Keratinocyte (primary cell): Measurements from ENCODE around the gene ALKAL2. TPM values are rescaled to one million over a fixed set of nuclear protein-coding genes. Genes with fewer than 3 reads are reported as not detected.

Source experiments
- DNase-seq: peaks from one replicate; pipeline ENCODE4 v3.0.0-alpha.2; 2011; ENCODE audit warnings: low read depth, missing footprints, low spot score
- FAIRE-seq: peaks from 2 replicates; lab custom pipeline; 2011; peaks lifted over from hg19 to GRCh38; lab: Jason Lieb, UNC
- H2AFZ ChIP-seq: 2 replicates; pipeline ENCODE4 v1.6.0; 2012; ENCODE audit warnings: low read length, control low read depth, inconsistent platforms; ENCODE audit not compliant: control insufficient read depth
- H3K27ac ChIP-seq: 2 replicates; pipeline ENCODE4 v1.5.1; 2011; ENCODE audit warnings: low read length; ENCODE audit not compliant: control insufficient read depth, insufficient read depth
- H3K27me3 ChIP-seq: 3 replicates; pipeline ENCODE4 v1.6.0; 2011; ENCODE audit warnings: low read length; ENCODE audit not compliant: control insufficient read depth, insufficient read depth; ENCODE audit errors: extremely low read depth
- H3K36me3 ChIP-seq, 2 experiments: 2 replicates in 1 of 2; 3 replicates in 1 of 2; pipeline ENCODE4 v1.5.1; 2011; ENCODE audit warnings: low read length in 2 of 2, mild to moderate bottlenecking in 1 of 2; ENCODE audit not compliant: control insufficient read depth in 2 of 2, insufficient read depth in 2 of 2; ENCODE audit errors: extremely low read depth in 1 of 2
- H3K4me1 ChIP-seq: 3 replicates; pipeline ENCODE4 v1.5.1; 2011; ENCODE audit warnings: low read length; ENCODE audit not compliant: control insufficient read depth, insufficient read depth; ENCODE audit errors: extremely low read depth
- H3K4me2 ChIP-seq: 3 replicates; pipeline ENCODE4 v1.6.0; 2011; ENCODE audit warnings: low read depth, low read length; ENCODE audit not compliant: control insufficient read depth, insufficient read depth; ENCODE audit errors: extremely low read depth
- H3K4me3 ChIP-seq, 3 experiments: fragments of 200-600 bp in 1 of 3; sonication (generic) in 1 of 3; 2 replicates in 2 of 3; 3 replicates in 1 of 3; pipeline ENCODE4 v1.5.1; 2011 to 2016; ENCODE audit warnings: low read length in 3 of 3, mild to moderate bottlenecking in 3 of 3, control low read depth in 2 of 3, inconsistent platforms in 1 of 3, low read depth in 1 of 3, mixed read lengths in 1 of 3, mixed run types in 1 of 3, moderate library complexity in 1 of 3; ENCODE audit not compliant: control insufficient read depth in 2 of 3, insufficient read depth in 2 of 3; ENCODE audit errors: extremely low read depth in 1 of 3
- H3K79me2 ChIP-seq: 2 replicates; pipeline ENCODE4 v1.6.0; 2012; ENCODE audit warnings: low read length; ENCODE audit not compliant: control insufficient read depth, insufficient read depth
- H3K9ac ChIP-seq: 3 replicates; pipeline ENCODE4 v1.6.0; 2011; ENCODE audit warnings: low read length; ENCODE audit not compliant: control insufficient read depth, insufficient read depth; ENCODE audit errors: extremely low read depth
- H3K9me1 ChIP-seq: 3 replicates; pipeline ENCODE4 v1.6.0; 2011; ENCODE audit warnings: low read length; ENCODE audit not compliant: control insufficient read depth, insufficient read depth; ENCODE audit errors: extremely low read depth
- H3K9me3 ChIP-seq: 2 replicates; pipeline ENCODE4 v1.5.1; 2012; ENCODE audit warnings: low read depth, low read length; ENCODE audit not compliant: control insufficient read depth
- H4K20me1 ChIP-seq: 3 replicates; pipeline ENCODE4 v1.6.0; 2011; ENCODE audit warnings: low read length; ENCODE audit not compliant: control insufficient read depth, insufficient read depth; ENCODE audit errors: extremely low read depth
- CTCF ChIP-seq, 3 experiments: IDR thresholded peaks in 1 of 3; conservative IDR thresholded peaks in 1 of 3; optimal IDR thresholded peaks in 1 of 3; 2 replicates in 2 of 3; 3 replicates in 1 of 3; pipeline versions ENCODE3 to v1.5.1; 2011; ENCODE audit warnings: low read length in 3 of 3, mild to moderate bottlenecking in 3 of 3, moderate library complexity in 2 of 3, control low read depth in 1 of 3, inconsistent platforms in 1 of 3; ENCODE audit not compliant: insufficient read depth in 2 of 3; ENCODE audit errors: extremely low read depth in 1 of 3
- EZH2 ChIP-seq: IDR thresholded peaks from one replicate; pipeline ENCODE4 v1.6.1; 2012; ENCODE audit warnings: inconsistent platforms, mild to moderate bottlenecking, low read length, moderate library complexity
- dilution Hi-C: fragments of 300-500 bp; cut with MboI; formaldehyde crosslinking; loops from one replicate; pipeline ENCODE4 v1.7.0; 2020; ENCODE audit warnings: low sequenced_read_pairs; ENCODE audit not compliant: extremely low pct_ligation_motif_present
- polyA plus RNA-seq, 5 experiments: library from polyadenylated mRNA; depleted of rRNA in 3 of 5; stranded (reverse) in 3 of 5; stranded (forward) in 1 of 5; unstranded in 1 of 5; fragments of >200 nt; gene quantifications; 1 replicate in 1 of 5; 2 replicates in 3 of 5; 3 replicates in 1 of 5; pipeline versions ENCODE4 v1.2.1 to v1.2.3, GENCODE V29; 2011 to 2012; ENCODE audit warnings: missing spikeins in 2 of 5, low read depth in 1 of 5, low replicate concordance in 1 of 5

Gene ALKAL2
- polyA plus RNA-seq, 1 donor (not counting 4 experiments of a cell fraction or from before 2014, with no cell fraction given) = not detected

- H3K4me1 ChIP-seq = peaks cover 3% of the 10 kb centered on the region
- no peak overlapping the region for H3K9ac ChIP-seq
- H3K4me2 ChIP-seq = no peak overlapping the region
- no peak overlapping the region for H3K27ac ChIP-seq
- TF ChIP-seq EZH2 (no peak), CTCF (optimal IDR thresholded peaks at IDR 0.05 in 1 of 3, IDR thresholded peaks at IDR 0.05 in 1 of 3, conservative IDR thresholded peaks at IDR 0.05 in 1 of 3; ENCODE audit: extremely low read depth in 1 of 3, insufficient read depth in 2 of 3, low read length in 3 of 3) (no peak)
- dilution Hi-C loops = no loop called here
- no peaks in the 10 kb centered on the region for H3K79me2 ChIP-seq
- FAIRE-seq (no peak), DNase-seq (no peak)
- H4K20me1 ChIP-seq = no peaks in the 10 kb centered on the region
- no peaks in the 10 kb centered on the region for H3K9me1 ChIP-seq
- H3K4me3 ChIP-seq = no peak overlapping the region
- no peaks in the 10 kb centered on the region for H3K36me3 ChIP-seq
- H3K9me3 ChIP-seq = no peaks in the 10 kb centered on the region
- no peak overlapping the region for H2AFZ ChIP-seq
- H3K27me3 ChIP-seq = no peaks in the 10 kb centered on the region
These were observed 26.1 kb upstream of the ALKAL2 start for GRCh38 chr2:313991-314390.

- H3K9me3 ChIP-seq = no peaks in the 10 kb centered on the region
- no peak for DNase-seq
- no peaks in the 10 kb centered on the region for H3K27me3 ChIP-seq
- FAIRE-seq = no peak
- dilution Hi-C loops = no loop called here
- no peak for TF ChIP-seq CTCF (optimal IDR thresholded peaks at IDR 0.05 in 1 of 3, IDR thresholded peaks at IDR 0.05 in 1 of 3, conservative IDR thresholded peaks at IDR 0.05 in 1 of 3; ENCODE audit: extremely low read depth in 1 of 3, insufficient read depth in 2 of 3, low read length in 3 of 3)
- no peak for TF ChIP-seq EZH2
- no peak overlapping the region for H3K4me3 ChIP-seq
- H3K9ac ChIP-seq = no peak overlapping the region
- no peak overlapping the region for H2AFZ ChIP-seq
- no peaks in the 10 kb centered on the region for H3K9me1 ChIP-seq
- no peaks in the 10 kb centered on the region for H3K36me3 ChIP-seq
- no peak overlapping the region for H3K4me2 ChIP-seq
- no peaks in the 10 kb centered on the region for H3K4me1 ChIP-seq
- no peak overlapping the region for H3K27ac ChIP-seq
- no peaks in the 10 kb centered on the region for H3K79me2 ChIP-seq
- H4K20me1 ChIP-seq = no peaks in the 10 kb centered on the region
These were observed 23.1 kb upstream of the ALKAL2 start for GRCh38 chr2:310994-311393.
